SK-N-SH (cell line): ENCODE measurements around the gene CCL27. TPM values are rescaled to one million over a fixed set of nuclear protein-coding genes. Genes with fewer than 3 reads are reported as not detected.

ENCODE experiments used
- CTCF ChIA-PET: fragments of 300-600, 350-600 bp; formaldehyde crosslinking; extraction: SDS; loops from one replicate; lab custom pipeline; 2021; lab: Yijun Ruan, JAX
- POLR2A ChIA-PET: fragments of 350-600 bp; sonication (Branson Sonifier 250); formaldehyde crosslinking; extraction: SDS; loops from one replicate; lab custom pipeline; 2020; ENCODE audit warnings: antibody characterized with exemption, inconsistent platforms; lab: Yijun Ruan, JAX
- DNase-seq: peaks from one replicate; pipeline ENCODE4 v3.0.0; 2012
- H2AFZ ChIP-seq: fragments of 200-600 bp; sonication (generic); 2 replicates; pipeline ENCODE4 v1.8.1; 2016; ENCODE audit warnings: antibody characterized with exemption, mild to moderate bottlenecking, low read depth
- H3F3A ChIP-seq: fragments of 200-600 bp; sonication (generic); replicated peaks from 2 replicates; pipeline ENCODE3; 2016; ENCODE audit warnings: antibody characterized with exemption, mild to moderate bottlenecking; ENCODE audit not compliant: insufficient read depth
- H3K27ac ChIP-seq, 2 experiments: fragments of 200-500 bp in 1 of 2; fragments of 200-600 bp in 1 of 2; sonication (Bioruptor generic) in 1 of 2; sonication (generic), shearing (Covaris generic) in 1 of 2; 2 replicates each; pipeline versions ENCODE4 v1.5.1 to v1.6.1; 2014 to 2016; ENCODE audit warnings: low read depth in 2 of 2, inconsistent platforms in 1 of 2, low read length in 1 of 2, mild to moderate bottlenecking in 1 of 2, mixed read lengths in 1 of 2
- H3K27me3 ChIP-seq: fragments of 200-600 bp; sonication (generic), shearing (Covaris generic); 2 replicates; pipeline ENCODE4 v1.6.1; 2016; ENCODE audit warnings: mixed run types; ENCODE audit not compliant: insufficient read depth
- H3K36me3 ChIP-seq, 2 experiments: fragments of 200-500 bp in 1 of 2; fragments of 200-600 bp in 1 of 2; sonication (Bioruptor generic) in 1 of 2; sonication (generic) in 1 of 2; replicated peaks in 1 of 2; 2 replicates each; pipeline versions ENCODE3 to v1.5.1; 2014 to 2016; ENCODE audit warnings: low read length in 1 of 2, mild to moderate bottlenecking in 1 of 2; ENCODE audit not compliant: insufficient read depth in 2 of 2, control insufficient read depth in 1 of 2
- H3K4me1 ChIP-seq, 2 experiments: fragments of 200-500 bp in 1 of 2; fragments of 200-600 bp in 1 of 2; sonication (Bioruptor generic) in 1 of 2; sonication (generic), shearing (Covaris generic) in 1 of 2; 2 replicates each; pipeline versions ENCODE4 v1.5.1 to v1.6.1; 2014 to 2016; ENCODE audit warnings: low read depth in 1 of 2, low read length in 1 of 2, mixed run types in 1 of 2; ENCODE audit not compliant: insufficient read depth in 2 of 2, control insufficient read depth in 1 of 2
- H3K4me2 ChIP-seq: fragments of 200-600 bp; sonication (generic), shearing (Covaris generic); 2 replicates; pipeline ENCODE4 v1.6.1; 2017; ENCODE audit warnings: mixed run types
- H3K4me3 ChIP-seq, 2 experiments: fragments of 200-500 bp in 1 of 2; fragments of 200-600 bp in 1 of 2; sonication (Bioruptor generic) in 1 of 2; sonication (generic), shearing (Covaris generic) in 1 of 2; 2 replicates each; pipeline versions ENCODE4 v1.5.1 to v1.8.1; 2014 to 2016; ENCODE audit warnings: low read depth in 2 of 2, inconsistent platforms in 1 of 2, low read length in 1 of 2, mild to moderate bottlenecking in 1 of 2, mixed read lengths in 1 of 2, moderate library complexity in 1 of 2
- H3K79me2 ChIP-seq: fragments of 200-600 bp; sonication (generic); 2 replicates; pipeline ENCODE4 v1.8.1; 2017; ENCODE audit warnings: mild to moderate bottlenecking; ENCODE audit not compliant: insufficient read depth
- H3K9ac ChIP-seq: fragments of 200-600 bp; sonication (generic); 2 replicates; pipeline ENCODE4 v1.6.1; 2017; ENCODE audit warnings: mixed run types
- H3K9me2 ChIP-seq: fragments of 200-600 bp; sonication (generic); 2 replicates; pipeline ENCODE4 v1.6.1; 2017; ENCODE audit warnings: mixed run types
- H3K9me3 ChIP-seq: fragments of 200-600 bp; sonication (generic); 2 replicates; pipeline ENCODE4 v1.6.1; 2017; ENCODE audit warnings: mixed run types, mild to moderate bottlenecking, moderate library complexity
- H4K20me1 ChIP-seq: fragments of 200-600 bp; sonication (generic); 2 replicates; pipeline ENCODE4 v1.6.1; 2017; ENCODE audit warnings: mild to moderate bottlenecking, mixed run types; ENCODE audit not compliant: insufficient read depth
- CHD2 ChIP-seq: fragments of 150-350 bp; IDR thresholded peaks from 2 replicates; pipeline ENCODE4 v1.6.1; 2018; ENCODE audit warnings: low read length; ENCODE audit not compliant: partially characterized antibody
- FOSL2 ChIP-seq: IDR thresholded peaks from 2 replicates; pipeline ENCODE4 v1.4.0; 2012; ENCODE audit warnings: low read depth, mild to moderate bottlenecking, moderate library complexity, borderline replicate concordance
- FOXM1 ChIP-seq: IDR thresholded peaks from 2 replicates; pipeline ENCODE4 v1.4.0; 2012; ENCODE audit warnings: low read depth, mild to moderate bottlenecking
- GATA2 ChIP-seq: sonication (generic); formaldehyde crosslinking; IDR thresholded peaks from 2 replicates; pipeline ENCODE4 v1.5.0; 2020; ENCODE audit warnings: mild to moderate bottlenecking, missing genetic modification reagents
- RAD21 ChIP-seq: IDR thresholded peaks from 2 replicates; pipeline ENCODE4 v1.6.1; 2012; ENCODE audit warnings: mild to moderate bottlenecking, low read length
- RCOR1 ChIP-seq: fragments of 150-350 bp; IDR thresholded peaks from 2 replicates; pipeline ENCODE4 v1.6.1; 2017; ENCODE audit warnings: antibody characterized with exemption, low read length
- RFX5 ChIP-seq: IDR thresholded peaks from 2 replicates; pipeline ENCODE4 v1.6.1; 2012; ENCODE audit warnings: mild to moderate bottlenecking, improper control_type of control experiment, low read length
- RXRA ChIP-seq: IDR thresholded peaks from 2 replicates; pipeline ENCODE4 v1.4.0; 2012; ENCODE audit warnings: low read depth, mild to moderate bottlenecking, borderline replicate concordance
- SIN3A ChIP-seq: IDR thresholded peaks from 2 replicates; pipeline ENCODE4 v1.6.1; 2012; ENCODE audit warnings: low read depth, mild to moderate bottlenecking, low read length, moderate library complexity, borderline replicate concordance
- SMC3 ChIP-seq: IDR thresholded peaks from 2 replicates; pipeline ENCODE4 v1.6.1; 2012; ENCODE audit warnings: low read depth, low read length, improper control_type of control experiment
- YY1 ChIP-seq: IDR thresholded peaks from 2 replicates; pipeline ENCODE4 v1.4.0; 2012; ENCODE audit warnings: low read depth, mild to moderate bottlenecking
- WGBS: methylation state at CpG from one replicate; pipeline ENCODE4 v1.1.6; 2017; ENCODE audit warnings: low lambda C conversion rate; 5-methylcytosine and 5-hydroxymethylcytosine counted together
- polyA plus RNA-seq, 3 experiments: library from polyadenylated mRNA; depleted of rRNA; stranded (reverse); fragments of >200 nt; gene quantifications; 2 replicates each; pipeline ENCODE4 v1.2.3, GENCODE V29; 2012
- TF ChIP-seq, protein P1 (sequence below): IDR thresholded peaks from 2 replicates; pipeline ENCODE4 v1.4.0; 2012; ENCODE audit warnings: low read depth, borderline replicate concordance
- TF ChIP-seq, protein P2 (sequence below): fragments of 150-350 bp; IDR thresholded peaks from 2 replicates; pipeline ENCODE4 v1.6.1; 2017; ENCODE audit warnings: antibody characterized with exemption, low read length, low read depth, borderline replicate concordance
- TF ChIP-seq, protein P3 (sequence below): fragments of 200-600 bp; sonication (generic); IDR thresholded peaks from 2 replicates; pipeline ENCODE4 v1.6.1; 2017; ENCODE audit warnings: antibody characterized with exemption, mild to moderate bottlenecking, moderate library complexity
- TF ChIP-seq, protein P4 (sequence below): IDR thresholded peaks from 2 replicates; pipeline ENCODE4 v1.4.0; 2012; ENCODE audit warnings: low read depth, borderline replicate concordance
- TF ChIP-seq, protein P5 (sequence below): IDR thresholded peaks from 2 replicates; pipeline ENCODE4 v1.6.1; 2012; ENCODE audit warnings: mild to moderate bottlenecking, low read depth, low read length, moderate library complexity
- TF ChIP-seq, protein P6 (sequence below): IDR thresholded peaks from 2 replicates; pipeline ENCODE4 v1.4.0; 2012; ENCODE audit warnings: low read depth

CCL27 gene
- polyA plus RNA-seq, 1 of the 3 experiments (the other 2 are of a cell fraction) = not detected

DNA sequence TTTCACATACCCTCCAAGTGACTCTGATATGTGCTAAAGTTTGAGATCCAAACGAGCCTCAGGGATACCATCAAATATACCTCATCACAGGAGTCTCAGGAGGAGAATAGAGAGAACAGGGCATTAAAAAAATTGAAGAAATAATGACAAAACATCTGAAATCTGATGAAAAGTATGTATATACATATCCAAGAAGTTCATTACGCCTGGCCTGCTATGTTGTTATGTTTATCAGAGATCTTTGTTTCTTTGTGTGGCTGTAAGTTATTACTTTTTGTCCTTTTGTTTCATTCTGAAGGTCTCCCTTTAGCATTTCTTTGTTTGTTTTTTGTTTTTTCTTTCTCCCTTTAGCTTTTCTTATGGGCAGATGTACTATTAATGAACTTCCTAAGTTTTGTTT, 31.1 kb upstream of the CCL27 start:
- no peak overlapping the region for H3K27ac ChIP-seq
- H4K20me1 ChIP-seq = no peaks in the 10 kb centered on the region
- H3K4me3 ChIP-seq = no peak overlapping the region
- H3F3A ChIP-seq = no peaks in the 10 kb centered on the region
- no peaks in the 10 kb centered on the region for H3K79me2 ChIP-seq
- no peaks in the 10 kb centered on the region for H3K9me2 ChIP-seq
- ChIA-PET POLR2A (no interaction called here), CTCF (interaction anchor here (1.3 to 2.2 kb wide), 2 partner anchors 9 to 29 kb away, joined by 5 to 6 read pairs; no protein-coding TSS in a partner anchor)
- no peak overlapping the region for H3K9ac ChIP-seq
- no peak for TF ChIP-seq GATA2 (CRISPR knock-in tag)
- TF ChIP-seq RFX5 = no peak
- TF ChIP-seq, protein P1, sequence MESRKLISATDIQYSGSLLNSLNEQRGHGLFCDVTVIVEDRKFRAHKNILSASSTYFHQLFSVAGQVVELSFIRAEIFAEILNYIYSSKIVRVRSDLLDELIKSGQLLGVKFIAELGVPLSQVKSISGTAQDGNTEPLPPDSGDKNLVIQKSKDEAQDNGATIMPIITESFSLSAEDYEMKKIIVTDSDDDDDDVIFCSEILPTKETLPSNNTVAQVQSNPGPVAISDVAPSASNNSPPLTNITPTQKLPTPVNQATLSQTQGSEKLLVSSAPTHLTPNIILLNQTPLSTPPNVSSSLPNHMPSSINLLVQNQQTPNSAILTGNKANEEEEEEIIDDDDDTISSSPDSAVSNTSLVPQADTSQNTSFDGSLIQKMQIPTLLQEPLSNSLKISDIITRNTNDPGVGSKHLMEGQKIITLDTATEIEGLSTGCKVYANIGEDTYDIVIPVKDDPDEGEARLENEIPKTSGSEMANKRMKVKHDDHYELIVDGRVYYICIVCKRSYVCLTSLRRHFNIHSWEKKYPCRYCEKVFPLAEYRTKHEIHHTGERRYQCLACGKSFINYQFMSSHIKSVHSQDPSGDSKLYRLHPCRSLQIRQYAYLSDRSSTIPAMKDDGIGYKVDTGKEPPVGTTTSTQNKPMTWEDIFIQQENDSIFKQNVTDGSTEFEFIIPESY = no peak
- no peak for TF ChIP-seq SIN3A
- TF ChIP-seq RXRA = no peak
- no peak for TF ChIP-seq FOSL2
- TF ChIP-seq, protein P2, sequence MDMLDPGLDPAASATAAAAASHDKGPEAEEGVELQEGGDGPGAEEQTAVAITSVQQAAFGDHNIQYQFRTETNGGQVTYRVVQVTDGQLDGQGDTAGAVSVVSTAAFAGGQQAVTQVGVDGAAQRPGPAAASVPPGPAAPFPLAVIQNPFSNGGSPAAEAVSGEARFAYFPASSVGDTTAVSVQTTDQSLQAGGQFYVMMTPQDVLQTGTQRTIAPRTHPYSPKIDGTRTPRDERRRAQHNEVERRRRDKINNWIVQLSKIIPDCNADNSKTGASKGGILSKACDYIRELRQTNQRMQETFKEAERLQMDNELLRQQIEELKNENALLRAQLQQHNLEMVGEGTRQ = no peak
- TF ChIP-seq RCOR1 = no peak
- TF ChIP-seq CHD2 = no peak
- TF ChIP-seq RAD21 = no peak
- no peak for TF ChIP-seq FOXM1
- TF ChIP-seq, protein P3, sequence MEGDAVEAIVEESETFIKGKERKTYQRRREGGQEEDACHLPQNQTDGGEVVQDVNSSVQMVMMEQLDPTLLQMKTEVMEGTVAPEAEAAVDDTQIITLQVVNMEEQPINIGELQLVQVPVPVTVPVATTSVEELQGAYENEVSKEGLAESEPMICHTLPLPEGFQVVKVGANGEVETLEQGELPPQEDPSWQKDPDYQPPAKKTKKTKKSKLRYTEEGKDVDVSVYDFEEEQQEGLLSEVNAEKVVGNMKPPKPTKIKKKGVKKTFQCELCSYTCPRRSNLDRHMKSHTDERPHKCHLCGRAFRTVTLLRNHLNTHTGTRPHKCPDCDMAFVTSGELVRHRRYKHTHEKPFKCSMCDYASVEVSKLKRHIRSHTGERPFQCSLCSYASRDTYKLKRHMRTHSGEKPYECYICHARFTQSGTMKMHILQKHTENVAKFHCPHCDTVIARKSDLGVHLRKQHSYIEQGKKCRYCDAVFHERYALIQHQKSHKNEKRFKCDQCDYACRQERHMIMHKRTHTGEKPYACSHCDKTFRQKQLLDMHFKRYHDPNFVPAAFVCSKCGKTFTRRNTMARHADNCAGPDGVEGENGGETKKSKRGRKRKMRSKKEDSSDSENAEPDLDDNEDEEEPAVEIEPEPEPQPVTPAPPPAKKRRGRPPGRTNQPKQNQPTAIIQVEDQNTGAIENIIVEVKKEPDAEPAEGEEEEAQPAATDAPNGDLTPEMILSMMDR = no peak
- no peak for TF ChIP-seq SMC3
- TF ChIP-seq, protein P4, sequence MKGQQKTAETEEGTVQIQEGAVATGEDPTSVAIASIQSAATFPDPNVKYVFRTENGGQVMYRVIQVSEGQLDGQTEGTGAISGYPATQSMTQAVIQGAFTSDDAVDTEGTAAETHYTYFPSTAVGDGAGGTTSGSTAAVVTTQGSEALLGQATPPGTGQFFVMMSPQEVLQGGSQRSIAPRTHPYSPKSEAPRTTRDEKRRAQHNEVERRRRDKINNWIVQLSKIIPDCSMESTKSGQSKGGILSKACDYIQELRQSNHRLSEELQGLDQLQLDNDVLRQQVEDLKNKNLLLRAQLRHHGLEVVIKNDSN = no peak
- TF ChIP-seq YY1 = no peak
- TF ChIP-seq, protein P5, sequence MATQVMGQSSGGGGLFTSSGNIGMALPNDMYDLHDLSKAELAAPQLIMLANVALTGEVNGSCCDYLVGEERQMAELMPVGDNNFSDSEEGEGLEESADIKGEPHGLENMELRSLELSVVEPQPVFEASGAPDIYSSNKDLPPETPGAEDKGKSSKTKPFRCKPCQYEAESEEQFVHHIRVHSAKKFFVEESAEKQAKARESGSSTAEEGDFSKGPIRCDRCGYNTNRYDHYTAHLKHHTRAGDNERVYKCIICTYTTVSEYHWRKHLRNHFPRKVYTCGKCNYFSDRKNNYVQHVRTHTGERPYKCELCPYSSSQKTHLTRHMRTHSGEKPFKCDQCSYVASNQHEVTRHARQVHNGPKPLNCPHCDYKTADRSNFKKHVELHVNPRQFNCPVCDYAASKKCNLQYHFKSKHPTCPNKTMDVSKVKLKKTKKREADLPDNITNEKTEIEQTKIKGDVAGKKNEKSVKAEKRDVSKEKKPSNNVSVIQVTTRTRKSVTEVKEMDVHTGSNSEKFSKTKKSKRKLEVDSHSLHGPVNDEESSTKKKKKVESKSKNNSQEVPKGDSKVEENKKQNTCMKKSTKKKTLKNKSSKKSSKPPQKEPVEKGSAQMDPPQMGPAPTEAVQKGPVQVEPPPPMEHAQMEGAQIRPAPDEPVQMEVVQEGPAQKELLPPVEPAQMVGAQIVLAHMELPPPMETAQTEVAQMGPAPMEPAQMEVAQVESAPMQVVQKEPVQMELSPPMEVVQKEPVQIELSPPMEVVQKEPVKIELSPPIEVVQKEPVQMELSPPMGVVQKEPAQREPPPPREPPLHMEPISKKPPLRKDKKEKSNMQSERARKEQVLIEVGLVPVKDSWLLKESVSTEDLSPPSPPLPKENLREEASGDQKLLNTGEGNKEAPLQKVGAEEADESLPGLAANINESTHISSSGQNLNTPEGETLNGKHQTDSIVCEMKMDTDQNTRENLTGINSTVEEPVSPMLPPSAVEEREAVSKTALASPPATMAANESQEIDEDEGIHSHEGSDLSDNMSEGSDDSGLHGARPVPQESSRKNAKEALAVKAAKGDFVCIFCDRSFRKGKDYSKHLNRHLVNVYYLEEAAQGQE = no peak
- TF ChIP-seq, protein P6, sequence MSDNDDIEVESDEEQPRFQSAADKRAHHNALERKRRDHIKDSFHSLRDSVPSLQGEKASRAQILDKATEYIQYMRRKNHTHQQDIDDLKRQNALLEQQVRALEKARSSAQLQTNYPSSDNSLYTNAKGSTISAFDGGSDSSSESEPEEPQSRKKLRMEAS = no peak
- no peak overlapping the region for H2AFZ ChIP-seq
- WGBS = 23% methylated on average over 2 of the region's 2 CpGs
- no peaks in the 10 kb centered on the region; a peak in 1 of 4 replicates for H3K4me1 ChIP-seq
- no peaks in the 10 kb centered on the region for H3K9me3 ChIP-seq
- no peak overlapping the region for H3K4me2 ChIP-seq
- no peaks in the 10 kb centered on the region for H3K36me3 ChIP-seq
- H3K27me3 ChIP-seq = no peaks in the 10 kb centered on the region
- DNase-seq = no peak
